Adipocyte (in vitro differentiated cells): Measurements from ENCODE around the gene AFMID.
"Not testable (repeated sequence)": the region's sequence is repeated elsewhere in the genome, so short reads cannot be mapped to it uniquely, and the experiment has no call there.

Source experiments
- DNase-seq: peaks from one replicate; pipeline ENCODE4 v3.0.0-alpha.2; 2015; ENCODE audit warnings: low read depth
- H3K27me3 ChIP-seq: replicated peaks from 2 replicates; pipeline ENCODE4 v1.7.0; 2013; ENCODE audit warnings: mild to moderate bottlenecking, low read length, moderate library complexity; ENCODE audit not compliant: control insufficient read depth, insufficient read depth
- H3K36me3 ChIP-seq: 2 replicates; pipeline ENCODE4 v1.7.0; 2013; ENCODE audit warnings: low read length, mild to moderate bottlenecking, moderate library complexity; ENCODE audit not compliant: control insufficient read depth, insufficient read depth, severe bottlenecking
- H3K4me1 ChIP-seq: 2 replicates; pipeline ENCODE4 v1.7.0; 2013; ENCODE audit warnings: mild to moderate bottlenecking, low read length, moderate library complexity; ENCODE audit not compliant: control insufficient read depth, insufficient read depth
- H3K4me3 ChIP-seq: 2 replicates; pipeline ENCODE4 v1.7.0; 2013; ENCODE audit warnings: mild to moderate bottlenecking, low read length, moderate library complexity
- H3K9ac ChIP-seq: 2 replicates; pipeline ENCODE4 v1.7.0; 2013; ENCODE audit warnings: mild to moderate bottlenecking, low read length, moderate library complexity
- H3K9me3 ChIP-seq: 2 replicates; pipeline ENCODE4 v1.7.0; 2013; ENCODE audit warnings: mild to moderate bottlenecking, low read length, moderate library complexity; ENCODE audit not compliant: control insufficient read depth

AFMID gene

GRCh38 chr17:78186692-78187595 lies at the start of gene AFMID, which contains the start of gene TK1:
AFMID (plus strand) TSS chr17:78187362; CDS start chr17:78187371, 9 bp downstream.
TK1 (minus strand) TSS chr17:78187052; CDS start chr17:78186994, 58 bp downstream.
- DNase-seq = peak; percentile 99
- Histone ChIP-seq H3K9me3 (no peaks in the 10 kb centered on the region), H3K27me3 (no peaks in the 10 kb centered on the region), H3K9ac (peak within 1 kb of the TSS; percentile 71), H3K4me3 (peak within 1 kb of the TSS; percentile 89), H3K36me3 (peaks cover 5% of the 10 kb centered on the region), H3K4me1 (peaks cover 4% of the 10 kb centered on the region)

GRCh38 chr17:78137392-78138203 lies 49.6 kb upstream of the AFMID start:
- Histone ChIP-seq H3K36me3 (no peaks in the 10 kb centered on the region), H3K27me3 (peaks cover 25% of the 10 kb centered on the region)
- no peak for DNase-seq

GRCh38 chr17:78138204-78139060 lies 48.7 kb upstream of the AFMID start:
- no peaks in the 10 kb centered on the region for H3K4me1 ChIP-seq
- DNase-seq = no peak
- peaks cover 21% of the 10 kb centered on the region for H3K27me3 ChIP-seq
- H3K4me3 ChIP-seq = no peak overlapping the region
- H3K9me3 ChIP-seq = no peaks in the 10 kb centered on the region
- H3K36me3 ChIP-seq = no peaks in the 10 kb centered on the region
- no peak overlapping the region for H3K9ac ChIP-seq

More at GRCh38 chr17:78137392-78138203, 49.6 kb upstream of the AFMID start:
- H3K9ac ChIP-seq = no peak overlapping the region
- H3K9me3 ChIP-seq = no peaks in the 10 kb centered on the region
- H3K4me1 ChIP-seq = no peaks in the 10 kb centered on the region
- H3K4me3 ChIP-seq = no peak overlapping the region

- H3K9me3 ChIP-seq, H3K9ac ChIP-seq, H3K27me3 ChIP-seq, H3K36me3 ChIP-seq, H3K4me3 ChIP-seq, DNase-seq: not testable (repeated sequence)
- peaks cover 11% of the 10 kb centered on the region for H3K4me1 ChIP-seq
Observed at GRCh38 chr17:78139861-78140168, 47.3 kb upstream of the AFMID start.

- peaks cover 17% of the 10 kb centered on the region for H3K4me1 ChIP-seq
- no peaks in the 10 kb centered on the region for H3K9me3 ChIP-seq
- H3K36me3 ChIP-seq = no peaks in the 10 kb centered on the region
- H3K9ac ChIP-seq = no peak overlapping the region
- peaks cover 9% of the 10 kb centered on the region for H3K27me3 ChIP-seq
- peak; percentile 37 for DNase-seq
- no peak overlapping the region for H3K4me3 ChIP-seq
Observed at GRCh38 chr17:78140169-78141051, 46.8 kb upstream of the AFMID start.

- Histone ChIP-seq H3K36me3 (no peaks in the 10 kb centered on the region), H3K4me1 (peaks cover 23% of the 10 kb centered on the region), H3K4me3 (no peak overlapping the region), H3K9me3 (no peaks in the 10 kb centered on the region), H3K9ac (no peak overlapping the region), H3K27me3 (peaks cover 13% of the 10 kb centered on the region)
- DNase-seq = no peak
Observed at GRCh38 chr17:78141437-78142118, 45.6 kb upstream of the AFMID start.

- H3K4me1 ChIP-seq = peaks cover 23% of the 10 kb centered on the region
- no peaks in the 10 kb centered on the region for H3K9me3 ChIP-seq
- no peak overlapping the region for H3K4me3 ChIP-seq
- H3K36me3 ChIP-seq = no peaks in the 10 kb centered on the region
- no peak overlapping the region for H3K9ac ChIP-seq
- H3K27me3 ChIP-seq = peaks cover 13% of the 10 kb centered on the region
- DNase-seq = no peak
Observed at GRCh38 chr17:78142119-78142861, 44.9 kb upstream of the AFMID start.

GRCh38 chr17:78143214-78144146 lies 43.7 kb upstream of the AFMID start:
- H3K4me3 ChIP-seq = no peak overlapping the region
- peak overlapping the region; percentile 62 for H3K9ac ChIP-seq

More at GRCh38 chr17:78143214-78144146, 43.7 kb upstream of the AFMID start:
- Histone ChIP-seq H3K27me3 (peaks cover 8% of the 10 kb centered on the region), H3K9me3 (no peaks in the 10 kb centered on the region), H3K36me3 (no peaks in the 10 kb centered on the region), H3K4me1 (peaks cover 23% of the 10 kb centered on the region)
- no peak for DNase-seq
